KBM-7 (cell line): Measurements from ENCODE around the gene VN1R2.

Experiments
- DNase-seq: peaks from one replicate; pipeline ENCODE4 v3.0.0-alpha.2; 2015
- in situ Hi-C: fragments of 300-500 bp; cut with MboI; formaldehyde crosslinking; loops from 2 replicates; pipeline ENCODE4 v1.14.3; 2020; ENCODE audit warnings: low sequenced_read_pairs, low pct_unique_long_range_greater_than_20kb, mixed read lengths

VN1R2 gene

DNA sequence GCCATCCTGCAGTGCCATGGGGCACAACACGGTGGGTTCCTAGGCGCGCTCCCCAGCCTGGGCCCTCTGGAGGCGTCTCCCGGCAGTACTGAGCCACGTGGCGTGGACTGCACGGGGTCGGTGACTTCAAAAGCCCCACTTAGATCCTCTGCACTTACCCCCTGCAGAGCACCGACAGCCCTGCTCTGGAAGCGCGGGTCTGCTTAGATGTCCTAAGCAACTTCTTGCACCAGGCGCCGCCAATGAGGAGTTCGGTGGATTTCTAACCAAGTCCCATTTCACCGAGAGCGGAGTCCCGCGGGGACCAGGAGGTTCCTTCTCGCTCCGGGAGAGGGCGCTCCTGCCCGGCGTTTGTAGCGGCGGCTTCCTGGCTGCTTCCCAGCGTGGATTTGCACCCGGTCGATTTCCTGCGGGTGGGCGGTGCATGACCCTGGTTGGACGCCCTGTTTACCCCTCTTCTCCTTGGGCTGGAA, 50.3 kb downstream of the VN1R2 start:
- no peak for DNase-seq

More for the DNA sequence above, 50.3 kb downstream of the VN1R2 start:
- in situ Hi-C loops, result no loop called here
